Gastrocnemius medialis (tissue), 4 donors: ENCODE measurements around the gene DMBT1.

Source experiments
- POLR2A ChIP-seq, 2 donors: fragments of 450-650 bp; IDR thresholded peaks; one replicate each; pipeline ENCODE4 v1.6.1; 2017; ENCODE audit warnings: antibody characterized with exemption in 2 of 2, mild to moderate bottlenecking in 2 of 2, moderate library complexity in 2 of 2
- TF ChIP-seq, protein P1 (sequence below), 5 experiments: fragments of 450-650 bp in 3 of 5; fragments of 200-600 bp in 2 of 5; sonication (generic) in 2 of 5; IDR thresholded peaks in 4 of 5; conservative IDR thresholded peaks in 1 of 5; 1 replicate in 4 of 5; 2 replicates in 1 of 5; pipeline ENCODE4 v1.5.1; 2016 to 2019; ENCODE audit warnings: antibody characterized with exemption in 5 of 5, mild to moderate bottlenecking in 3 of 5, moderate library complexity in 3 of 5

DNA sequence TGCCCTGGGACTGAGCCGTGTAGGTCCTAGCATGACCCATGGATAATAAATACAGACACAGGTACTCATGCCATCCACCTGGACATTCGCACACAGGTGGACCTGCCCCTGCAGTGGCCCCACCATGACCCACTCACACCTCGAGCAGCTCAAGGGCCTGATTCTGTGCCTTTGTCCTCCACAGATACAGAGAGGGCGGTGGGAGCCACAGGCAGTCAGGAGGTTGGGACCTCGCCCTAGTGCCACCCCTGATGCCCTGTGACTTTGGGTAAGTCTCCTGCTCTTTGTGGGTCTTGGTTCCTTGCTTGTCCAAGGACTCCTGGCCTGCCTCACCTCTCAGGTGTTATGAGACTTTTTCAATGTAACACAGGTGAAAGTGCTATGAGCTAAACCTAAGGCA, 96.2 kb downstream of the DMBT1 start:
- TF ChIP-seq POLR2A (IDR thresholded peaks at IDR 0.05): no peak
- TF ChIP-seq, protein P1, sequence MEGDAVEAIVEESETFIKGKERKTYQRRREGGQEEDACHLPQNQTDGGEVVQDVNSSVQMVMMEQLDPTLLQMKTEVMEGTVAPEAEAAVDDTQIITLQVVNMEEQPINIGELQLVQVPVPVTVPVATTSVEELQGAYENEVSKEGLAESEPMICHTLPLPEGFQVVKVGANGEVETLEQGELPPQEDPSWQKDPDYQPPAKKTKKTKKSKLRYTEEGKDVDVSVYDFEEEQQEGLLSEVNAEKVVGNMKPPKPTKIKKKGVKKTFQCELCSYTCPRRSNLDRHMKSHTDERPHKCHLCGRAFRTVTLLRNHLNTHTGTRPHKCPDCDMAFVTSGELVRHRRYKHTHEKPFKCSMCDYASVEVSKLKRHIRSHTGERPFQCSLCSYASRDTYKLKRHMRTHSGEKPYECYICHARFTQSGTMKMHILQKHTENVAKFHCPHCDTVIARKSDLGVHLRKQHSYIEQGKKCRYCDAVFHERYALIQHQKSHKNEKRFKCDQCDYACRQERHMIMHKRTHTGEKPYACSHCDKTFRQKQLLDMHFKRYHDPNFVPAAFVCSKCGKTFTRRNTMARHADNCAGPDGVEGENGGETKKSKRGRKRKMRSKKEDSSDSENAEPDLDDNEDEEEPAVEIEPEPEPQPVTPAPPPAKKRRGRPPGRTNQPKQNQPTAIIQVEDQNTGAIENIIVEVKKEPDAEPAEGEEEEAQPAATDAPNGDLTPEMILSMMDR (IDR thresholded peaks at IDR 0.05 in 4 of 5, conservative IDR thresholded peaks at IDR 0.05 in 1 of 5): no peak
